ENCODE results near the gene CHAF1A.

CHAF1A gene

GRCh38 chr19:4431296-4431695, 28.9 kb downstream of the CHAF1A start:
- in situ Hi-C loops (cut with MboI; ENCODE audit: low pct_unique_long_range_greater_than_20kb, low sequenced_read_pairs), result no loop called here
- no peak for DNase-seq

DNA sequence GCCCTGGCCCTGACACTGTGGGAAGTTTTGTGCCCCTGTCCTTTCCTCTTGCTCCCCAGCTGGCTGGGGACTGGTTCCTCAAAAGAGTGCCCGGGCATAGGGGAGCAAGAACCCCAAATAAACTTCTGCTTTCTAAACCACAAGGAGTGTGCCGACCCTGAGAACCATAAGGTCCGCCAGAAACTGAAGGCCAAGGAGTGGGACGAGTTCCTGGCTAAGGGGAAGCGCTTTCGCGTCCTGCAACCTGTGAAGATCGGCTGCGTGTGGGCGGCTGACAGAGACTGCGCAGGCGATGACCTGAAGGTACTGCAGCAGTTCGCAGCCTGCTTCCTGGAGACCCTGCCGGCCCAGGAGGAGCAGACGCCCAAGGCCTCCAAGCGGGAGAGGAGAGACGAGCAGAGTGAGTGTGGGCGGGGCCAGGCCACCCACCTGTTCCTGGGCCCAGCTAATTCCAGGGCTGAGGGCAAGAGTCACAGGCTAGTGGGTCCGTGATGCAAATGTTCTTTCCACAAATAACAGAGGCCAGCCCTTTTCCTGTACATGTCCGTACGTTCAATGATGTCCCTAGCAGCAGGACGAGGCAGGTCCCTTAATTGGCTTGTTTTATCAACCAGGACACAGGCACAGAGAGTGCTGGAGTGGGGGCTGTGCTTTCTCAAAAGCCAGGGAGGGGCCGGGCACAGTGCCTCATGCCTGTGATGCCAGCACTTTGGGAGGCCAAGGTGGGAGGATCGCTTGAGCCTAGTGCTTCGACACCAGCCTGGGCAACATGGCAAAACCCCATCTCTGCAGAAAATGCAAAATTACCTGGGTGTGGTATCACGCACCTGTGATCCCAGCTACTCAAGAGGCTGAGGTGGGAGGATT, 29.6 kb downstream of the CHAF1A start:
- in situ Hi-C loops (cut with MboI; ENCODE audit: low pct_unique_long_range_greater_than_20kb, low sequenced_read_pairs), result no loop called here
- DNase-seq, result peak; percentile 42

DNA sequence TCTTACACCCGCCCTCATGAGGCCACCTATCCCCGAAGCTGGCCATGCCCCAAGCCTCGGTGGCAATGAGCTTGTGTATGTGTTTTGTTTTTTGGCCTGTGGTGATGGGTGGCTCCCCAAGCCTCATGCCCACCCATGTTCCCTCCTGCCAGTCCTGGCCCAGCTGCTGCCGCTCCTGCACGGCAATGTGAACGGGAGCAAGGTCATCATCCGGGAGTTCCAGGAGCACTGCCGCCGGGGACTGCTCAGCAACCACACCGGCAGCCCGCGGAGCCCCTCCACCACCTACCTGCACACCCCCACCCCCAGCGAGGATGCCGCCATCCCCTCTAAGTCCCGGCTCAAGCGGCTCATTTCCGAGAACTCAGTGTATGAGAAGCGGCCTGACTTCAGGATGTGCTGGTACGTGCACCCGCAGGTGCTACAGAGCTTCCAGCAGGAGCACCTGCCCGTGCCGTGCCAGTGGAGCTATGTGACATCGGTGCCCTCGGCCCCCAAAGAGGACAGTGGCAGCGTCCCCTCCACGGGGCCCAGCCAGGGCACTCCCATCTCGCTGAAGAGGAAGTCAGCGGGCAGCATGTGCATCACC, 30.6 kb downstream of the CHAF1A start:
- DNase-seq, result no peak
- in situ Hi-C loops (cut with MboI; ENCODE audit: low pct_unique_long_range_greater_than_20kb, low sequenced_read_pairs), result no loop called here

DNA sequence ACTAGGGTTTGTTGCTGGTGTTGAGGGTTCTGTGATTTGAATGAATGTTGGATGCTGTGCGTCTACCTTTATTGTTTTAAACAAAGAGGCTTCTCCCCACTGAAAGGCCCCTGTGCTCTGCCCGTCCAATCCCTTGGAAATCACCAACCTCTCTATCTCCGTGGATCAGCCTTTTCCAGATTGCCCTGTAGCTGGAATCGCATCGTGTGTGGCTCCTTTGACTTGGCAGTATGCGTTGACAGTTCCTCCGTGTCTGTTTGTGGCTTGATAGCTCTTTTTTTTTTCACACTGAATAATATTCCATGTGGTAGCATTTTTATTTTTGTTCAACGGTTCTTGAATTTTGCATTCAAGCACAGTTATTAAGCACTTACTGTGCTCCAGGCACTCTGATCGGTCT, 32.0 kb downstream of the CHAF1A start:
- in situ Hi-C loops (cut with MboI; ENCODE audit: low pct_unique_long_range_greater_than_20kb, low sequenced_read_pairs), result no loop called here
- DNase-seq, result no peak

DNA sequence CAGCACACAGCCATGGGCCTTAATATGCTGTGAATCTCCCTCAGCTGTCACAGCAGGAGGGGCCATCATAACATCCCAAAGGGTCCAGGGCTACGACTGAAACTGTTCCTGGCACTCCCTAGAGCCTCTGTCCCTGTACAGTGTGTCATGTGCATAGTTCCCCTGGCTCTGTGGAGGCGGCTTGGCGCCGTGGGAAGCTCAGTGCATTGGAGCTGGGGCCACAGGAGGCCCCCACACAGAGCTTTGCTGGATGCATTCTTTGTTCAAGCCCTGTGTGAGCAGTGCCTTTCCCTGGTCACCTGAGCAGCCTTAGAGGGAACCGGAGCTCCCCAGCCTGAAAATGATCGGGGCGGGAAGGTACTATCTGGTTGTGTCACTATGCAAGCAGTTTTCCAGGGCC, 33.8 kb downstream of the CHAF1A start:
- in situ Hi-C loops (cut with MboI; ENCODE audit: low pct_unique_long_range_greater_than_20kb, low sequenced_read_pairs), result no loop called here
- DNase-seq, result no peak

GRCh38 chr19:4437103-4437502, 34.7 kb downstream of the CHAF1A start:
- no peak for DNase-seq
- in situ Hi-C loops (cut with MboI; ENCODE audit: low pct_unique_long_range_greater_than_20kb, low sequenced_read_pairs), result no loop called here

DNA sequence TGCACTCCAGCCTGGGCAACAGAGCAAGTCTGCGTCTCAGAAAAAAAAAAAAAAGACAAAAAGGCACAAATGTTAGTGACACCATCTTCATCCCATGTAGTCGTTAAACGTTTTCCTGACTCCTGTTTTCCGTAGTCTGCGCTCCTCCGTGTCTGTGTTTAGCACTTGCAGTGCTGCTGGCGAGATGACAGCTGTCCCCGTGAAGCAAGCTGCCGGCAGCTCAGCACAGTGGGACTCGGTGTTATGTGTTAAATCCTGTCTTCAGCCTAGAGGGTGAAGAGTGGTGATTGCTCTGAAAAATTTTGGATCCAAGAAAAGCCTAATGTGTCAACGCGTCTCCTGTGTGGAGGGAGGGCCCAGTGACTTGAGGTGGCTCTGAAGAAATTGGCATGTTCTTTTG, 36.8 kb downstream of the CHAF1A start:
- in situ Hi-C loops (cut with MboI; ENCODE audit: low pct_unique_long_range_greater_than_20kb, low sequenced_read_pairs), result no loop called here
- no peak for DNase-seq

DNA sequence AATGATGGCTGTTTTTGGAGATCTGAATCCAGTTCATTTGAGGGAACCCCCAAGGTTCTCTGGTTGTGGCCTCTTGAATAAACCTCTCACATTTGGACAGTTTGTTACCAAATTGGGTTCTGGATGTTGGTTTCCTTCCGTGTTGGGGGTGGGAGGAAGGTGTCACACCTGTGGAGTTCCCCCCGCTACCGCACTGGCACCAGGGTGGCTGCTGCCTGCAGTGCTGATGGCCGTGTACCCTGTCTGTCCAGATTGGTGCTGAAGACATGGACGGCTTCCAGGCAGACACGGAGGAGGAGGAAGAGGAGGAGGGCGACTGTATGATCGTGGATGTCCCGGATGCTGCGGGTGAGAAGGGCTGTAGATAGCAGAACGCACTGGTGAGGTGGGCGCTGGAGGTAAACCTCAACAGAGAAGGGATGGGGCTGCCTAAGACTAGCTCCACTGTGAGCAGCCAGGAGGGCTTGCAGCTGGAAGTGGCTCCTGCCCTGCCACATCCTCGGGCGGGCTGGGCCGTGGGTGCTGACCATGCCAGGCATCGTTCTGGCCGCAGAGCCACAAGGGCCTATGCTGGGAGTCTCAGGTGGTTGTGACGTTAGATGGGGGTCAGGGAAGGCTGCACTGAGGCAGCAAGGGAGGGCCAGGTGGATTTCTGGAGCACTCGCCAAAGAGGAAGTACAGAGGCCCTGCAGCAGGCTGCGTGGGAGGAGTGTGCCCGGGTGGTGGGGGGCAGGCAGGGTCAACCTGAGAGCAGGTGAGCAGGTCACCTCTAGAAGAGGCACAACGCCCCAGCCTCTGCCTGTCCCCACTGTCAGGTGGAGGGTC, 39.8 kb downstream of the CHAF1A start:
- DNase-seq, result peak; percentile 35
- in situ Hi-C loops (cut with MboI; ENCODE audit: low pct_unique_long_range_greater_than_20kb, low sequenced_read_pairs), result no loop called here

DNA sequence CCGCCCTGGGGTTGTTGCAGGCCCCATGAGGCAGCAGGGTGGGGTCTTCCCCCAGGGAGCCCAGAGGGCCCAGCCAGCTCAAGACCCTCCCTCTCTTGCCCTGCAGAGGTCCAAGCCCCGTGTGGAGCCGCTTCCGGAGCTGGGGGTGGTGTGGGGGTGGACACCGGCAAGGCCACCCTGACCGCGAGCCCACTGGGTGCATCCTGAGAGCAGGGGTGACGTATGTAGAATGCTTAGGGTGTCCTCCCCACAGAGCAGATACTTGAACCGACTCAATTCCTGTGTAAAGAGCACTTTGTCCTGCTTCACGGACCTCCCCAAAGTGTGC, 40.3 kb downstream of the CHAF1A start:
- in situ Hi-C loops (cut with MboI; ENCODE audit: low pct_unique_long_range_greater_than_20kb, low sequenced_read_pairs), result no loop called here
- DNase-seq, result no peak

GRCh38 chr19:4443188-4443587, 40.7 kb downstream of the CHAF1A start:
- no peak for DNase-seq
- in situ Hi-C loops (cut with MboI; ENCODE audit: low pct_unique_long_range_greater_than_20kb, low sequenced_read_pairs), result no loop called here

DNA sequence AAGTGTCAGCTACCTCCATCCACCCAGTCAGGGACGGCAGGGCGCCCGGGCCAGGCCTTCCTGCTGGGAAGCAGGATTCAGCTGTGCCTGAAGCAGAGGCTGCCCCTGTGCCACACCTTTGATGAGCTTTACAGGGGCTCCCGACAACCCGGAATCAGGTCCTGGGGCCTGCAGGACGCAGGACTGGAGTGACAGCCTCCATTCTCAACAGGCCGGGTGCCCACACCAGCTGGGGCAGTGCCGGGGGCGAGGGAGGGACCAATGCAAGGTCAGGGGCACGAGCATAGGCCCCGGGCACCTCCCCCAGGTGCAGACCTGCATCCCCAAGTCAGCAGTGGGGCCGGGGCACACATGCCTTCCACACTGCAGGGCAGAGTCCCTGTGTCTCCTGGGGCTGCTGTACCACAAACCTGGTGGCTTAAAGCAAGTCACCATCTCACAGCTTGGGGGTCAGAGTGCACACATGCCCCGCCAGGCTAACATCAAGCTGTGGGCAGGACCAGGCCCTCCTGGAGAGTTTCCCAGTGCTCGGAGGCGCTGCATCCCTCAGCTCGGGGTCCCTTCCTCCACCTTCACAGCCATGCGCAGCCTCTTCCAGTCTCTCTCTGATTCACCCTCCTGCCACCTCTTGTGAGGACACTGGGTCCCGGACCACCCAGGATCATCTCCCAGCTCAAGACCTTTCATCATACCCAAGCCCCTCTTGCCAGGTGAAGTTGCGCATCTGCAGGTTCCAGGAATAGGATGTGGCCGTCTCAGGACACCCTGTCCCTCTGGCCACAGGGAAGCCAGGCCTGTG, 41.7 kb downstream of the CHAF1A start:
- no peak for DNase-seq

GRCh38 chr19:4444765-4445741, 42.6 kb downstream of the CHAF1A start:
- in situ Hi-C loops (cut with MboI; ENCODE audit: low pct_unique_long_range_greater_than_20kb, low sequenced_read_pairs), result no loop called here
- no peak for DNase-seq

More for the DNA sequence above, 41.7 kb downstream of the CHAF1A start:
- in situ Hi-C loops (cut with MboI; ENCODE audit: low pct_unique_long_range_greater_than_20kb, low sequenced_read_pairs), result no loop called here

DNA sequence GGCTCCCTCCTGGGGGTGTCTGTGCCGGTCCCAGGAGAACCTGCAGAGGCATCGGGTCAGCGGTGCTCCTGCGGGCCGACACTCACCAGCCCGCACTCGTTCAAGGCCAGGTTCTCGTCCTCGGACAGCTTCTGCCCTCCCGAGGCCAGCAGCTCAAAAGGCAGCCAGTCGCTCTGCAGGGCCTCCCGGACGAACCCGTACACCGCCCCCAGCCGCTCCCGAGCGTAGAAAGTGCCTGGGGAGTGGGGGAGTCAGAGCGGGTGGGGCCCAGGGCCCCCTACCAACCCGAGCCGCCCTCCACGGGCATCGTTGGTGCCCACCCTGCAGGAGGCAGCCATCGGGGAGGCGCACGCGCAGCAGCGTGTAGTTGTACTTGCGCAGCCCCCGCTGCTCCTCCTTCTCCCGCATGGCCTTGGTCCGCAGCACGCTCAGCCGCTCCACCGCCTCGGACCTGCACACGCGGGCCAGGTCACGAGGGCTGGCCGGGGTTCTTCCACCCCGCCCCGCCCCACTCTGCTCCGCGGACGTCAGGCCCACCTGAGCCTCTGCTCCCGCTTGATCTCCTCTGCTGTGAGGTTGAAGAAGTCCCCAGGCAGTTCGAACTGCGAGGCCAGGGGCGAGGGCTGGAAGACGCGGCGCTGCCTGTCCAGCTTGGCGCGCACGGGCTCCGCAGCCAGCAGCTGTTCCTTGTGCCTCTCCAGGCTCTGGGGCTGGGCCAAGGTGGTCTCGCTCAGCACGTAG, 43.7 kb downstream of the CHAF1A start:
- in situ Hi-C loops (cut with MboI; ENCODE audit: low pct_unique_long_range_greater_than_20kb, low sequenced_read_pairs), result no loop called here
- no peak for DNase-seq

DNA sequence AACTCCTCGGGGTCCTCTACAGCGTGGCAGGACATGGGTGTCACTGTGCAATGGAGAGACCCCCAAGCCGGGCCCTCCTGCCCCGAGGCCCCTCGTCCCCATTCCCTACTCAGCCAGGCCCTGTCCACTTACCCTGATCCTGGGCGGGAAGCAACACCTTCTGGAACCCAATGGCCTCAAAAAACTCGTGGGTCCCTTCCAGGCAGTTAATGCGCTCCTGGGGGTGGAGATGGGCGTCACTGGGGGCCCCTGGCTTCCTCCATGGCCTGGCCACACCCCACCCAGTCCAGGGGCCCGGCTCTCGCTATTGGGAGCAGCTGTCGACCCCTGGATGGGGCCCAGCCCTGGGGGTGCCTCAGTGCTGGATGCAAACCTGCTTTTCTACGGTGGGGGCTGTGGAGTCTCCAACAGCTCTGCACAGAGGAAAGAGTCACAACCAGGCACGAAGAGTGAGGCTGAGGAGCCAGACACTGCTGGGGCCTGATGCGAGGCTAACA, 44.3 kb downstream of the CHAF1A start:
- in situ Hi-C loops (cut with MboI; ENCODE audit: low pct_unique_long_range_greater_than_20kb, low sequenced_read_pairs), result no loop called here
- no peak for DNase-seq

GRCh38 chr19:4447327-4448146, 45.1 kb downstream of the CHAF1A start:
- no peak for DNase-seq
- in situ Hi-C loops (cut with MboI; ENCODE audit: low pct_unique_long_range_greater_than_20kb, low sequenced_read_pairs), result no loop called here

DNA sequence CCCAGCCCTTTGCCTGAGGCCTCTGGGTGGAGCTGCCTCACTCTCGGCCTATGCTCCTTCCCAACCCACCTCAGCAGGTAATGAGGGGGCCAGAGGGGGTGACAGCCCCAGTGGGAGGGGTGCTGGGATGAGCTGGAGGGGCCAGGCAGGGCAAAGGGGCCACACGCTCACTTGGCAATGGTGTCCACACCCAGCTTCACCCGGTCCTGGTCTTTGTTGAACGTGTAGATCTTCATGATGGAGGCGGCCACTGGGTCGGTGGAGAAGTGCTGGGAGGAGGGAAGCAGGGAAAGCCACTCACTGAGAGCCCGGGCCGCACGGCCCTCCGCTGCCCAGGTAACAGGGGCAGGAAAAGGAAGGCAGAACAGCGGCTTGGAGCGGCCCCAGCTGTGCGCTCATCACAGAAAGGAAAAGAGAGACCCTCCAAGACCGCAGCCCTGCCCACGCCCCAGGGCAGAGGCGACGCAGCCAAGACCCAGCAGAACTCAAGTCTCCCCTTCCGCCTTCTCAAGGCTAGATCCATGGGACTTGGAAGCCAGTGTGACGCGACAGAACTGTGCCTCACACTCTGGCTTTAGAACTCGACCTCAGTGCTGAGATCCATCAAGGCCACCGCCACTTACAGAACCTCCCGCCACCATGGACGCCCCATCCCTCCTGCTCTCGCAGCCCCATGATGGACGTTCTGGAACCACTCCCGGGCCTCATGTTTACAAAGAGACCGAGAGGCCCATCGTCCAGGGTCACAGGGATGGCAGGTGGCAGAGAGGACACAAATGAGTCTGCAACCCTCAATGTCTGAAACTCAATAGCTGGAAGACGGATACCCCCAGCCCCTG, 45.9 kb downstream of the CHAF1A start:
- DNase-seq, result no peak
- in situ Hi-C loops (cut with MboI; ENCODE audit: low pct_unique_long_range_greater_than_20kb, low sequenced_read_pairs), result no loop called here
